Measurements from ENCODE around the gene APC2.

DNA sequence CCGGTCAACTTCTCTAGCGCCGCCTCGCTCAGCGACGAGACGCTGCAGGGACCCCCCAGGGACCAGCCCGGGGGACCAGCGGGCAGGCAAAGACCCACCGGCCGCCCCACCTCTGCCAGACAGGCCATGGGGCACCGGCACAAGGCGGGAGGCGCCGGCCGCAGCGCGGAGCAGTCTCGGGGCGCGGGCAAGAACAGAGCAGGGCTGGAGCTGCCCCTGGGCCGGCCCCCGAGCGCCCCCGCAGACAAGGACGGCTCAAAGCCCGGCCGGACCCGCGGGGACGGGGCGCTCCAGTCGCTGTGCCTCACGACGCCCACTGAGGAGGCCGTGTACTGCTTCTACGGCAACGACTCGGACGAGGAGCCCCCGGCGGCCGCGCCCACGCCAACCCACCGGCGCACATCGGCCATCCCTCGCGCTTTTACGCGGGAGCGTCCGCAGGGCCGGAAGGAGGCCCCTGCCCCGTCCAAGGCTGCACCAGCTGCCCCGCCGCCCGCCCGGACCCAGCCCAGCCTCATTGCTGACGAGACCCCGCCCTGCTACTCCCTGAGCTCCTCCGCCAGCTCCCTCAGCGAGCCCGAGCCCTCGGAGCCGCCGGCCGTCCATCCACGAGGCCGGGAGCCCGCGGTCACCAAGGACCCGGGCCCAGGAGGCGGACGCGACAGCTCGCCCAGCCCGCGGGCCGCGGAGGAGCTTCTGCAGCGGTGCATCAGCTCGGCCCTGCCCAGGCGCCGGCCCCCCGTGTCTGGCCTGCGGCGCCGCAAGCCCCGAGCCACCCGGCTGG, 17.8 kb downstream of the APC2 start:
- TF ChIP-seq, protein P1, sequence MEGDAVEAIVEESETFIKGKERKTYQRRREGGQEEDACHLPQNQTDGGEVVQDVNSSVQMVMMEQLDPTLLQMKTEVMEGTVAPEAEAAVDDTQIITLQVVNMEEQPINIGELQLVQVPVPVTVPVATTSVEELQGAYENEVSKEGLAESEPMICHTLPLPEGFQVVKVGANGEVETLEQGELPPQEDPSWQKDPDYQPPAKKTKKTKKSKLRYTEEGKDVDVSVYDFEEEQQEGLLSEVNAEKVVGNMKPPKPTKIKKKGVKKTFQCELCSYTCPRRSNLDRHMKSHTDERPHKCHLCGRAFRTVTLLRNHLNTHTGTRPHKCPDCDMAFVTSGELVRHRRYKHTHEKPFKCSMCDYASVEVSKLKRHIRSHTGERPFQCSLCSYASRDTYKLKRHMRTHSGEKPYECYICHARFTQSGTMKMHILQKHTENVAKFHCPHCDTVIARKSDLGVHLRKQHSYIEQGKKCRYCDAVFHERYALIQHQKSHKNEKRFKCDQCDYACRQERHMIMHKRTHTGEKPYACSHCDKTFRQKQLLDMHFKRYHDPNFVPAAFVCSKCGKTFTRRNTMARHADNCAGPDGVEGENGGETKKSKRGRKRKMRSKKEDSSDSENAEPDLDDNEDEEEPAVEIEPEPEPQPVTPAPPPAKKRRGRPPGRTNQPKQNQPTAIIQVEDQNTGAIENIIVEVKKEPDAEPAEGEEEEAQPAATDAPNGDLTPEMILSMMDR (IDR thresholded peaks at IDR 0.05 in 8 of 11, conservative IDR thresholded peaks at IDR 0.05 in 3 of 11) = no peak
- TF ChIP-seq POLR2AphosphoS5 (IDR thresholded peaks at IDR 0.05) = no peak
